UCSD-AML1 (cell line): ENCODE measurements around the gene FAM171A2.
A peak's percentile ranks its signal among the peaks of the same experiment; 100 is the strongest.
"Not testable (repeated sequence)": the region's sequence is repeated elsewhere in the genome, so short reads cannot be mapped to it uniquely, and the experiment has no call there.

Experiments used
- DNase-seq: peaks from one replicate; lab custom pipeline; 2025; ENCODE audit not compliant: unreplicated experiment; lab: John Stamatoyannopoulos, UW

FAM171A2 gene

DNA sequence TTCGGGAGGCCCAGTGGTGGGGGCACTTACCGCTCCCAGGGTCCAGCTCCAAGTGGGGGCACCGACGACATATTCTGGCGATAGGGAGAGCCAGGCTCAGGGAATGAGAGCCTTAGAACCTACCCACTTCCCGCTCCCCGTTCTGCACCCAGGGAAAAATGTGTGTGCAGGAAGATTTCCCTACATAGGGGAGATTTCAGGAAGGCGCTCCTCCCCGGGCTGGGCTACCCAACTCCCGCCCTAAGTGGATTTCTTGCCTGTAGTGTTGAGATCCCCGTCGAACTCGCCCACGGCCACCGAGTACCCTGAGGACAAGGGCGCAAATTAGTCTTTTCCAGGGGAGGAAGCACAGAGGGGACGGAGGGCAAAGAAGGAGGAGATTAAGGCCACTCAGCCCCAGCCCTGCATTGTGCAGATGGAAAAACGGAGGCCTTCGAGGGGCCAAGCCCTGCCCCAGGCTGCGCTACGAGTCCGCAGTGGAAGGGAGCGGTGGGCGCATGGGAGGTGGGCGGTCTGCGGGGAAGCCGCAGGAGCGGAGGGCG lies 20.7 kb upstream of the FAM171A2 start:
- no peak for DNase-seq

GRCh38 chr17:44383861-44384260 lies 20.2 kb upstream of the FAM171A2 start:
- no peak for DNase-seq

GRCh38 chr17:44383363-44383762 lies 19.7 kb upstream of the FAM171A2 start:
- no peak for DNase-seq

- DNase-seq, result no peak
Measured at GRCh38 chr17:44382917-44383316, 19.3 kb upstream of the FAM171A2 start.

- DNase-seq, result no peak
Measured at GRCh38 chr17:44381810-44382305, 18.2 kb upstream of the FAM171A2 start.

DNA sequence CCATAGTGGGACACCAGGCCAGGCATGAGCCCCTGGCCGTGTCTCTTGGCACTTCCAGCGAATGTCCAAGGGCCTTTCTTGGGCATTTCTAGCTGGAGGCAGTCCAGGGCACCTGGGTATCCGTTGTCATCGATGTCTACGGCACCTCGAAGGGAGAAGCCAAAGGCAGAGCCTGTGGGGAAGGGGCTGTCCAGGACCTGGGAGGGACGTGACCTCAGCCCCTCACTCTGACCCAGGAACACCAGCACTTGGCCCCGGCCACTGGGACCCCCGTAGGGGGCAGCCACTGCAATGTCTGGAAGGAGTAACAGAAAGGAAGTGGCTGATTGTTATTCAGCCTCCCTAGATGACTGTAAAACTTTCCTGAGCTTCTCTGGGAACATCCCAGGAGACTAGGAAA lies 17.1 kb upstream of the FAM171A2 start:
- DNase-seq, result no peak

GRCh38 chr17:44379887-44380286 lies 16.2 kb upstream of the FAM171A2 start:
- no peak for DNase-seq

- DNase-seq, result no peak
Measured at GRCh38 chr17:44378171-44378705, 14.6 kb upstream of the FAM171A2 start.

GRCh38 chr17:44376779-44377178 lies 13.1 kb upstream of the FAM171A2 start:
- DNase-seq, result no peak

GRCh38 chr17:44376124-44376523 lies 12.5 kb upstream of the FAM171A2 start:
- DNase-seq, result no peak

DNA sequence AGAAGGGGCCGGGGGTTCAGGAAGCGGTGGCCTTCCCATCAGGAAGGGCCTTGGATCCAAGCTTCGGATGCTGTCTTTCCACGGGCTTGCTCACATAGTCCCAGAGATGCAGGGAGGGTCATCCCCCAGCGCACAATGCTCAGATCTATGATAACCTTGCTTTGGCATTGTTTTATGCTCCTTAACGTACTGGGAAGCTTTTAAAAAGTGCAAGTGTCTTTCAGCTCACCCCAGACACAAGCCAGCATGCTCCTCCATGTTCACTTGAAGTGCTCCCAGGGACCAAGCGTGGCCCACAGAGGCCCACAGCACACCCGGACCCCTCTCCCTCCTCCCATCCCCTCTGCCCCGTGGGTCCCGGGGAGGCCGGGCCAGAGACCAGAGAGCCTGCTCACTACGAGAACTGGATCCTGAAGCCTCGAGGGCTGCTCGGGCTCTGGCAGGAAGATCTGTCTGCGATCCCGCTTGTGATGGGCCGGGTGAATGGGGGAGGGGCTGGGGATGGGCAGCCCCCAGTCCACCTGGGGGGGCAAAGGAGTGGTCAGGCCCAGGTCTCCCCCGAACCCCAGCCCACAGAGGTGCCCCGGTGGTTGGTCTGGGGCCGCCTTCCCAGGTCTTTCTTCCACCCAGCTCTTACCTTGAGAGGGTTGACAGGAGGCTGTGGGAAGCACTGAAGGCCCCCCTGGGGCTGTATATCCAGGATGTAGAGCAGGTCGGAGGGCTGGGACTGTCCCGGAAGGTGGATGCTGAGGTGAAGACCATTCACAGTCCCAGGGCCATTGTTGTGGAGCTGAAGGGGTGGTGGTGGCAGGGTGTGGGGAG lies 11.8 kb upstream of the FAM171A2 start:
- no peak for DNase-seq

DNA sequence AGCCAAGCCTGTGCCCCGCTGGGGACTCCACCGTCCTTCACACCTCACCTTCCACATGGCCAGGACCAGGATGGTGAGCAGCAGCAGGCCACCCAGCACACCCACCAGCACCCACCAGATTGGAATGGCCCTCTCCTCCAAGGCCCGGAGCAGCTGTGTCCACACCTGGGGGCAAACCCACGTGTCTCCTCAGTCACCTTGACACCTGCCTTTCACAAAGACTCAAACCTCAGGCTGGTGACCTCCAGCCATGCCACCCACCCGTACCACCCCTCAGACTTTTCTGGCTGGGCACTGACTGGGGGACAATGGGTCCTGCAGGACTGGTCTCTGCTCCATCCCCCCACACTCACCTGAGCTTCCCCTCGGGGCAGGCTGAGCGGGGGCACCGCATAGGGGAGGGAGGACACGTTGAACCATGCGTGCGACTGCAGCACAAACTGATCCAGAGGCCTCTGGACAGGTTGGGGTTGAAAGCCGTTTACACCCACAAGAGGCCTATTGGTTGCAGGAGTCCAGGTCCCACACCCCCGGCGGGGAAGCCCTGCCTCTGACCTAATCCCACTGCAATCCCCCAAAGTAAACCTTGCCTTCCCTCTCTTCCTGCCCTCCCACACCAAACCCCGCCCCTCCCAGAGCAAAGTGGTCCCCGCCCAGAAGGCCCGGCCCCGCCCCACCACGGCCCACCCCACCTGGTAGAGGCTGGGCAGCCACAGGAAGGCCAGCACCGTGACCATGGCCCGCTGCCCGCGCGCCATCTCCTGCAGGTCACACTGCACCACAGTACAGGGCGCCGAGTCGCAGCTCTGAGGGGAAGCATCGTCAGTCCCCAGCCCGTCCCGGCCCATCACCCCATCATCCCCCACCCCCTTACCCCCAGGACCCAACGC lies 10.9 kb upstream of the FAM171A2 start:
- no peak for DNase-seq

GRCh38 chr17:44372036-44372435 lies 8.4 kb upstream of the FAM171A2 start:
- DNase-seq, result no peak

DNA sequence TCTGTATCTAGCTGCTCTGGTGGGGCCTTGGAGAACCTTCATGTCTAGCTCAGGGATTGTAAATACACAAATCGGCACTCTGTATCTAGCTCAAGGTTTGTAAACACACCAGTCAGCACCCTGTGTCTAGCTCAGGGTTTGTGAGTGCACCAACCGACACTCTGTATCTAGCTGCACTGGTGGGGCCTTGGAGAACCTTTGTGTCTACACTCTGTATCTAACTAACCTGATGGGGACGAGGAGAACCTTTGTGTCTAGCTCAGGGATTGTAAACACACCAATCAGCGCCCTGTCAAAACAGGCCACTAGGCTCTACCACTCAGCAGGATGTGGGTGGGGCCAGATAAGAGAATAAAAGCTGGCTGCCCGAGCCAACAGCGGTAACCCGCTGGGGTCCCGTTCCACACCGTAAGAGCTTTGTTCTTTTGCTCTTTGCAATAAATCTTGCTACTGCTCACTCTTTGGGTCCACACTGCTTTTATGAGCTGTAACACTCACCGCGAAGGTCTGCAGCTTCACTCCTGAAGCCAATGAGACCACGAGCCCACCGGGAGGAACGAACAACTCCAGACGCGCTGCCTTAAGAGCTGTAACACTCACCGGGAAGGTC lies 5.9 kb upstream of the FAM171A2 start:
- DNase-seq, result not testable (repeated sequence)

GRCh38 chr17:44368391-44369243 lies 5.0 kb upstream of the FAM171A2 start:
- not testable (repeated sequence) for DNase-seq

GRCh38 chr17:44367231-44367979 lies 3.8 kb upstream of the FAM171A2 start:
- DNase-seq, result no peak

GRCh38 chr17:44365051-44365450 lies 1.4 kb upstream of the FAM171A2 start:
- DNase-seq, result not testable (repeated sequence)

- DNase-seq, result peak; percentile 43
Measured at GRCh38 chr17:44362949-44363612, 572 bp downstream of the FAM171A2 start.
